H7 (cell line): ENCODE results near the gene MDM2. TPM values are rescaled to one million over a fixed set of nuclear protein-coding genes. Genes with fewer than 3 reads are reported as not detected.
"Not testable (repeated sequence)": the region's sequence is repeated elsewhere in the genome, so short reads cannot be mapped to it uniquely, and the experiment has no call there.

Experiments
- DNase-seq: peaks from one replicate; pipeline ENCODE4 v3.0.0; 2012
- H3K27me3 ChIP-seq: 2 replicates; pipeline ENCODE4 v1.6.0; 2011; ENCODE audit warnings: mild to moderate bottlenecking, low read length; ENCODE audit not compliant: control insufficient read depth, insufficient read depth
- H3K36me3 ChIP-seq: replicated peaks from 2 replicates; pipeline ENCODE4 v1.5.1; 2011; ENCODE audit warnings: low read length; ENCODE audit not compliant: control insufficient read depth, insufficient read depth
- H3K4me3 ChIP-seq: 2 replicates; pipeline ENCODE4 v1.5.1; 2011; ENCODE audit warnings: low read depth, mild to moderate bottlenecking, control low read depth, low read length, moderate library complexity; ENCODE audit not compliant: insufficient read depth
- total RNA-seq: library from RNA; depleted of rRNA; stranded (reverse); fragments of >200 nt; shearing (Covaris generic); gene quantifications from 2 replicates; pipeline ENCODE4 v1.2.3, GENCODE V29; 2014

The MDM2 gene
- total RNA-seq, 1 experiment from 2014 or later = 40.6 TPM

GRCh38 chr12:68806488-68807237 lies 1.3 kb upstream of the MDM2 start:
- H3K4me3 ChIP-seq = peak overlapping the region; percentile 94
- H3K36me3 ChIP-seq = peaks cover 2% of the 10 kb centered on the region
- DNase-seq = no peak
- no peaks in the 10 kb centered on the region for H3K27me3 ChIP-seq

DNA sequence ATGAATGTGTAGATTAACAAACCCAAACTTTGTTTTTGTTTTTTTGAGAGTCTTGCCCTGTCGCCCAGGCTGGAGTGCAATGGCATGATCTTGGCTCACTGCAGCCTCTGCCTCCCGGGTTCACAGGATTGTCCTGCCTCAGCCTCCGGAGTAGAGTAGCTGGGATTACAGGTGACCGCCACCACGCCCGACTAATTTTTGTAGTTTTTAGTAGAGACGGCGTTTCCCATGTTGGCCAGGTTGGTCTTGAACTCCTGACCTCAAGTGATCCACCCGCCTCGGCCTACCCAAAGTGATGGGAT lies 752 bp upstream of the MDM2 start:
- H3K36me3 ChIP-seq, DNase-seq, H3K27me3 ChIP-seq: not testable (repeated sequence)
- H3K4me3 ChIP-seq = peak overlapping the region; percentile 94

- DNase-seq = peak; percentile 93
- H3K4me3 ChIP-seq = peak overlapping the region; percentile 94
- peaks cover 11% of the 10 kb centered on the region for H3K36me3 ChIP-seq
- H3K27me3 ChIP-seq = no peaks in the 10 kb centered on the region
Measured at GRCh38 chr12:68808388-68809189, 612 bp downstream of the MDM2 start.

- peak overlapping the region; percentile 94 for H3K4me3 ChIP-seq
- DNase-seq = no peak
- peaks cover 14% of the 10 kb centered on the region for H3K36me3 ChIP-seq
- no peaks in the 10 kb centered on the region for H3K27me3 ChIP-seq
Measured at GRCh38 chr12:68809190-68810026, 1.4 kb downstream of the MDM2 start.

DNA sequence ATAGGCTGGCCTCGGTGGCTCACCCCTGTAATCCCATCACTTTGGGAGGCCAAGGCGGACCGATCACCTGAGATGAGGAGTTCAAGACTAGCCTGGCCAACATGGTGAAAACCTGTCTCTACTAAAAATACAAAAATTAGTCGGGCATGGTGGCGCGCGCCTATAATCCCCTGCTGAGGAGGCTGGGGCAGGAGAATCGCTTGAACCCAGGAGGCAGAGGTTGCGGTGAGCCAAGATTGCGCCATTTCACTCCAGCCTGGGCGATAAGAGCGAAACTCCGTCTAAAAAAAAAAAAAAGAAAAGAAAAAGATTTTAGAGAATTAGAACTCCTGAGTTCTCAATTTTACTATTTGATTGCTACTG lies 2.0 kb downstream of the MDM2 start:
- not testable (repeated sequence) for H3K4me3 ChIP-seq, DNase-seq, H3K27me3 ChIP-seq
- H3K36me3 ChIP-seq = peaks cover 19% of the 10 kb centered on the region

DNA sequence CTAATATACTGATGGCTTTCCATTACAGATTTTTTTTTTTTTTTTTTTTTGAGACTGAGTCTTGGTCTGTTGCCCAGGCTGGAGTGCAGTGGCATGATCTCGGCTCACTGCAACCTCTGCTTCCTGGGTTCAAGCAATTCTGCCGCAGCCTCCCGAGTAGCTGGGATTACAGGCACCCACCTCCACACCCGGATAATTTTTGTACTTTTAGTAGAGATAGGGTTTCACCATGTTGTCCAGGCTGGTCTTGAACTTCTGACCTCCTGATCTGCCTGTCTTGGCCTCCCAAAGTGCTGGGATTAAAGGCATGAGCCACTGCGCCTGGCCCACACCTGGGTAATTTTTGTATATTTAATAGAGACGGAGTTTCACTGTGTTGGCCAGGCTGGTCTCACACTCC lies 3.6 kb downstream of the MDM2 start:
- peaks cover 24% of the 10 kb centered on the region for H3K36me3 ChIP-seq
- not testable (repeated sequence) for H3K27me3 ChIP-seq, H3K4me3 ChIP-seq, DNase-seq

DNA sequence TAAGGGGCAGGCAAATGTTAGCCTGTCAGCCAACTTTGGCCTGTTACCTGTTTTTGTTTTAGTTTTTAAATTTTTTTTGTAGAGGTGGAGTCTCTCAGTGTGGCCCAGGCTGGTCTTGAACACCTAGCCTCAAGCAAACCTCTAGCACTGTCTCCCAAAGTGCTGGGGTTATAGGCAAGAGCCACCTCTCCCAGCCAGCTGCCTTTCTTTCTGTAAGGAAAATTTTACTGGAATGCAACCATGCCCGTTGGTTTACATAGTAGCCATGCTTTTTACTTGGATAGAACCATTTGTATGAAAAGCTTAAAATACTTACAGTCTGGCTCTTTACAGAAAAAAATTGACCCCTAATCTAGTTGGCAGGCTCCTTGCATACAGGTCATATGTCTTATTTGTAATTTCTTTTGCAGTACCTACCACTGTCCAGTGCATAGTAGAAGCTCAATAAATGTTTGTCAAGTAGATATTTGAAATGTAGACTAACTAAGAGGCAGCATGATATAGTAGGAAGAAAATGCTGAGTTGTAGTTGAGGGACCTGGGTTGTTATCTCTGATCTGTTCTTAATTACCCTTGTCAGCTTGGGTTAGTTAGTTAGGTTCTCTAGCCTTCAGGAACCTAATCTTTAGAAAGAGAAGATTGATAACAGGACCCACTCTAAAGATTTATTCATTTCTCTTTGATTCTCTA lies 4.7 kb downstream of the MDM2 start:
- DNase-seq = no peak
- Histone ChIP-seq H3K4me3 (no peak overlapping the region), H3K36me3 (peaks cover 29% of the 10 kb centered on the region), H3K27me3 (no peaks in the 10 kb centered on the region)

DNA sequence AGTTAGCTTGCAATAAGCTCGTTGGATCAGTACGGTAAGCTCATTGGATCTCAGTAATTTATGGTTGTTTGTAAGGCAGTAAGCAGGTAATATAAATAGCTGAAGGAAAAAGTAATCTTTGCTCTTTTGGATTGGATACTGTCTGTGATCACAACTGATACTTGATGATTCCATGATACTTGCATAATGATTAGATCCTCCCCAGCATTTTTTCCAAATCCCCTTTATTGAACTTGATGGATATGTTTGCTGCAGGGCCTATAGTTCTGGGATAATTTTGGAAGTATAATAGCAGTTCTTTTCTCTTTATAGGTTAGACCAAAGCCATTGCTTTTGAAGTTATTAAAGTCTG lies 5.2 kb downstream of the MDM2 start:
- no peak overlapping the region for H3K4me3 ChIP-seq
- no peak for DNase-seq
- peaks cover 29% of the 10 kb centered on the region for H3K36me3 ChIP-seq
- H3K27me3 ChIP-seq = no peaks in the 10 kb centered on the region

DNA sequence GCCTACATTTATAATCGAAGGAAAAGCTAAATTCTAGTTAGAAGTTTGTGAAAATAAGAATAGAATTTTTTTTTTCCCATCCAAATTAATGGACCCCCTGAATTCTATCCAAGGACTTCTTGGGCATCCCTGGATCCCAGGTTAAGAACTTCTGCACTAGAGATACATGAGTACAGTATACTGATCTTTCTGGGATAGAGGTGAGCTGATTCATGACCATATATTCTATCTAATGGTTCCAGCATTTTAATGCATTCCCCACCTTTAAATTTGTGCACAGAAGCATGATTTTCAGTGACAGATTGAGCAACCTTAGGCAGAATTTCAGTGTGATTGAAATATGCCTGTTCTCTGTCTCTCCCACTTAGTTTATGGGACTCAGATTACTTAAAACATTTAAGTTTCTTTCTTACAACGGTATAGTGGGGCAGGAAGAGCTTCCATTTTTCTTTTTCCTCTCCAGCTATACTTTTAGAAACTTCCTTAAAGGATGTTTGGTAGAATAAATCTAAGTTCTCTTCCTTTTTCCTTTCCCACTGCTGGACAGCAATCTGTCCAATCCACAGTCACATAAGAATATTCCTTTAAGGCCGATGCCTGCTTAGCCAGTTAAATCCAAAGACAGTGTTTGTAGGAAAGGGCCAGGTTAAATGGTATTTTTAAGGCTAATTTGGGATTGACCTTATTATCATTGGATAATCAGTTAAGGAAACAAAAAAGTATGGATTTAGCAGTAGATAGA lies 6.7 kb downstream of the MDM2 start:
- DNase-seq = no peak
- H3K36me3 ChIP-seq = peaks cover 29% of the 10 kb centered on the region
- H3K4me3 ChIP-seq = no peak overlapping the region
- H3K27me3 ChIP-seq = no peaks in the 10 kb centered on the region

GRCh38 chr12:68815232-68815927 lies 7.4 kb downstream of the MDM2 start:
- Histone ChIP-seq H3K27me3 (no peaks in the 10 kb centered on the region), H3K4me3 (no peak overlapping the region), H3K36me3 (peaks cover 34% of the 10 kb centered on the region)
- no peak for DNase-seq

DNA sequence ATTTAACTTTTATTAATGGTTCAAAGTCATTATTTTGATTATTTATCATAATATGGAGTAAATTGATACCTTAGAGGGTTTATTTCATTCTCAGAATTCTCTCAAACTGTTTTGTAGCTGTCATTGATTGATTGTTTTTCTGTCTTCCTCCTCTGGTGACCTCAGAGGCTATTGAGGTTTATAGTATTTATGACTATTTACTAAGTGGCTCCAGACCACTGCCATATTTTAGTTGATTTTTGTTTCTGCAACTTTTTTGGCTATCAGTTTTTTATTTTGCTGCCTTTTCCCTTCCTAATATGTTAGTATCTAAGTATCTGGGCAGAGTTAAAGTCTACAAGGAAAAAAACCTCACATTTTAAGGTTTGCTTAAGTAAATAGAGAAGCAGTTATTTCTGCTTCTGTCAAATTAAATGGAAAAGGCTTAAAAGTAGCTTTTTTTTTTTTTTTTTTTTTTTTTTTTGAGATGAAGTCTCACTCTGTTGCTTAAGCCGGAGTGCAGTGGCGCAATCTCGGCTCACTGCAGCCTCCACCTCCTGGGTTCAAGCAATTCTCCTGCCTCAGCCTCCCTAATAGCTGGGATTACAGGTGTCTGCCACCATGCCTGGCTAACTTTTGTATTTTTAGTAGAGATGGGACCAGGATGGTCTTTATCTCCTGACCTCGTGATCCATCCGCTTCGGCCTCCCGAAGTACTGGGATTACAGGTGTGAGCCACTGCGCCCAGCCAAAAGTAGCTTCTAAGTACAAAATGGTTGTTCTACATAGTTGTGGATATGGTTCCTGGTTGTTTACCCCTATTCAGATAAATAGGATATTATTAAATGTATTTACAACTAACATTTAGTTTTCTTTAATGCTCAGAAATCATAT lies 8.2 kb downstream of the MDM2 start:
- Histone ChIP-seq H3K4me3 (no peak overlapping the region), H3K27me3 (no peaks in the 10 kb centered on the region), H3K36me3 (peaks cover 34% of the 10 kb centered on the region)
- DNase-seq = no peak

- H3K27me3 ChIP-seq, H3K4me3 ChIP-seq, DNase-seq: not testable (repeated sequence)
- H3K36me3 ChIP-seq = peaks cover 40% of the 10 kb centered on the region
Measured at GRCh38 chr12:68819481-68819880, 11.5 kb downstream of the MDM2 start.
